Endothelial cell of umbilical vein (primary cell): ENCODE results near the gene LMAN2. TPM values are rescaled to one million over a fixed set of nuclear protein-coding genes. Genes with fewer than 3 reads are reported as not detected.
A peak's percentile ranks its signal among the peaks of the same experiment; 100 is the strongest.
"Not testable (repeated sequence)": the region's sequence is repeated elsewhere in the genome, so short reads cannot be mapped to it uniquely, and the experiment has no call there.

Source experiments
- BruUV-seq: library from RNA; stranded (reverse); fragments of 400-500 nt; replicated peaks from 2 replicates; lab custom pipeline; 2021; lab: Mats Ljungman, UMichigan
- CTCF ChIA-PET: fragments of 300-600, 350-600 bp; sonication (Branson Sonifier 250); formaldehyde crosslinking; loops from one replicate; lab custom pipeline; 2021; ENCODE audit warnings: antibody characterized with exemption, inconsistent platforms; lab: Charles Lee
- POLR2A ChIA-PET: fragments of 300-600, 350-600 bp; sonication (Branson Sonifier 250); formaldehyde crosslinking; loops from one replicate; lab custom pipeline; 2021; ENCODE audit warnings: antibody characterized with exemption, inconsistent platforms; lab: Charles Lee
- DNase-seq: peaks from one replicate; pipeline ENCODE4 v3.0.0-alpha.2; 2011; ENCODE audit warnings: low read depth, low spot score
- FAIRE-seq: peaks from 2 replicates; lab custom pipeline; 2011; peaks lifted over from hg19 to GRCh38; lab: Jason Lieb, UNC
- H2AFZ ChIP-seq: 2 replicates; pipeline ENCODE4 v1.6.0; 2012; ENCODE audit warnings: low read depth, low read length, control low read depth, inconsistent platforms
- H3K27ac ChIP-seq: 2 replicates; pipeline ENCODE4 v1.5.1; 2011; ENCODE audit warnings: low read depth, mild to moderate bottlenecking, control low read depth, low read length, moderate library complexity; ENCODE audit not compliant: insufficient read depth
- H3K27me3 ChIP-seq, 2 experiments: 2 replicates each; pipeline versions ENCODE4 v1.6.0 to v1.6.1; 2011; ENCODE audit warnings: low read length in 2 of 2, mixed read lengths in 1 of 2; ENCODE audit not compliant: control insufficient read depth in 2 of 2, insufficient read depth in 2 of 2
- H3K36me3 ChIP-seq, 2 experiments: 2 replicates in 1 of 2; 3 replicates in 1 of 2; pipeline ENCODE4 v1.5.1; 2011; ENCODE audit warnings: low read length in 2 of 2, mild to moderate bottlenecking in 1 of 2, moderate library complexity in 1 of 2; ENCODE audit not compliant: control insufficient read depth in 2 of 2, insufficient read depth in 2 of 2; ENCODE audit errors: extremely low read depth in 1 of 2
- H3K4me1 ChIP-seq: 3 replicates; pipeline ENCODE4 v1.5.1; 2011; ENCODE audit warnings: mild to moderate bottlenecking, low read length; ENCODE audit not compliant: control insufficient read depth, insufficient read depth; ENCODE audit errors: extremely low read depth
- H3K4me2 ChIP-seq: 2 replicates; pipeline ENCODE4 v1.6.1; 2011; ENCODE audit warnings: low read length, control low read depth, mixed read lengths; ENCODE audit not compliant: insufficient read depth
- H3K4me3 ChIP-seq, 3 experiments: fragments of 200-600 bp in 1 of 3; sonication (generic), shearing (Covaris generic) in 1 of 3; replicated peaks in 1 of 3; 2 replicates each; pipeline ENCODE4 v1.5.1; 2011 to 2016; ENCODE audit warnings: control low read depth in 3 of 3, low read length in 3 of 3, mild to moderate bottlenecking in 2 of 3, inconsistent platforms in 1 of 3, low read depth in 1 of 3, moderate library complexity in 1 of 3; ENCODE audit not compliant: insufficient read depth in 1 of 3
- H3K79me2 ChIP-seq: 2 replicates; pipeline ENCODE4 v1.6.0; 2012; ENCODE audit warnings: low read length, inconsistent platforms; ENCODE audit not compliant: control insufficient read depth, insufficient read depth
- H3K9ac ChIP-seq: replicated peaks from 2 replicates; pipeline ENCODE3; 2011; ENCODE audit warnings: low read length, control low read depth; ENCODE audit not compliant: insufficient read depth; ENCODE audit errors: extremely low read depth
- H3K9me1 ChIP-seq: replicated peaks from 3 replicates; pipeline ENCODE4 v1.6.0; 2011; ENCODE audit warnings: mild to moderate bottlenecking, low read length; ENCODE audit not compliant: control insufficient read depth, insufficient read depth; ENCODE audit errors: extremely low read depth
- H3K9me3 ChIP-seq: replicated peaks from 2 replicates; pipeline ENCODE4 v1.5.1; 2012; ENCODE audit warnings: low read length, inconsistent platforms; ENCODE audit not compliant: control insufficient read depth, insufficient read depth
- H4K20me1 ChIP-seq: replicated peaks from 2 replicates; pipeline ENCODE3; 2011; ENCODE audit warnings: mild to moderate bottlenecking, low read length; ENCODE audit not compliant: control insufficient read depth, insufficient read depth; ENCODE audit errors: extremely low read depth
- EZH2 ChIP-seq: IDR thresholded peaks from 2 replicates; pipeline ENCODE4 v1.6.1; 2012; ENCODE audit warnings: borderline replicate concordance, low read depth, mild to moderate bottlenecking, moderate library complexity, low read length, inconsistent platforms; ENCODE audit not compliant: severe bottlenecking
- POLR2A ChIP-seq: IDR thresholded peaks from 2 replicates; pipeline ENCODE4 v1.6.1; 2012; ENCODE audit warnings: low read depth, mild to moderate bottlenecking, control low read depth, low read length
- dilution Hi-C: fragments of 300-500 bp; cut with MboI; formaldehyde crosslinking; loops from one replicate; pipeline ENCODE4 v1.15.0; 2019; ENCODE audit warnings: low sequenced_read_pairs; ENCODE audit not compliant: extremely low pct_ligation_motif_present
- intact Hi-C: fragments of 100-400 bp; cut with micrococcal nuclease; formaldehyde crosslinking; loops from one replicate; pipeline ENCODE4 v1.10.0; 2022
- polyA plus RNA-seq, 4 experiments: library from polyadenylated mRNA; depleted of rRNA in 3 of 4; stranded (reverse) in 3 of 4; unstranded in 1 of 4; fragments of >200 nt; gene quantifications; 2 replicates each; pipeline versions ENCODE4 v1.2.1 to v1.2.3, GENCODE V29; 2011 to 2012; ENCODE audit warnings: missing spikeins in 1 of 4
- total RNA-seq: library from RNA; stranded (reverse); gene quantifications from 2 replicates; pipeline ENCODE4 v1.2.3, GENCODE V29; 2021

Gene LMAN2
- total and polyA plus RNA-seq, 2 donors (not counting 3 experiments of a cell fraction or from before 2014, with no cell fraction given) = 151 to 370 TPM

- DNase-seq (no peak), FAIRE-seq (no peak)
- Histone ChIP-seq H3K4me1 (peaks cover 32% of the 10 kb centered on the region), H3K4me3 (no peak overlapping the region), H4K20me1 (no peaks in the 10 kb centered on the region), H3K36me3 (peaks cover 0 to 14% of the 10 kb centered on the region in 2 experiments), H3K4me2 (no peak overlapping the region), H3K27ac (no peak overlapping the region), H3K9me1 (no peaks in the 10 kb centered on the region), H2AFZ (no peak overlapping the region), H3K27me3 (no peaks in the 10 kb centered on the region), H3K9ac (no peak overlapping the region), H3K9me3 (no peaks in the 10 kb centered on the region), H3K79me2 (peaks cover 47% of the 10 kb centered on the region)
- ChIA-PET CTCF (interaction anchor here (1.3 kb wide), 1 partner anchor 193 kb away, joined by 4 read pairs; no protein-coding TSS in a partner anchor), POLR2A (no interaction called here)
- intact Hi-C loops = no loop called here
- peak; percentile 24 for TF ChIP-seq POLR2A
- no peak for TF ChIP-seq EZH2
- dilution Hi-C loops = no loop called here
- no TSS peak for BruUV-seq
These were observed 44.6 kb downstream of the LMAN2 start for GRCh38 chr5:177306674-177307543.

GRCh38 chr5:177306103-177306640, 45.3 kb downstream of the LMAN2 start:
- FAIRE-seq, H3K9ac ChIP-seq, H3K9me3 ChIP-seq, POLR2A ChIA-PET, H3K27ac ChIP-seq, BruUV-seq, H2AFZ ChIP-seq, H3K4me2 ChIP-seq, H3K9me1 ChIP-seq, H4K20me1 ChIP-seq, dilution Hi-C loops, H3K27me3 ChIP-seq, intact Hi-C loops, H3K4me3 ChIP-seq, CTCF ChIA-PET, DNase-seq: not testable (repeated sequence)
- Histone ChIP-seq H3K79me2 (peaks cover 44% of the 10 kb centered on the region), H3K4me1 (peaks cover 32% of the 10 kb centered on the region), H3K36me3 (peaks cover 0 to 21% of the 10 kb centered on the region in 2 experiments)
